ENCODE measurements around the gene MYOM3.

DNA sequence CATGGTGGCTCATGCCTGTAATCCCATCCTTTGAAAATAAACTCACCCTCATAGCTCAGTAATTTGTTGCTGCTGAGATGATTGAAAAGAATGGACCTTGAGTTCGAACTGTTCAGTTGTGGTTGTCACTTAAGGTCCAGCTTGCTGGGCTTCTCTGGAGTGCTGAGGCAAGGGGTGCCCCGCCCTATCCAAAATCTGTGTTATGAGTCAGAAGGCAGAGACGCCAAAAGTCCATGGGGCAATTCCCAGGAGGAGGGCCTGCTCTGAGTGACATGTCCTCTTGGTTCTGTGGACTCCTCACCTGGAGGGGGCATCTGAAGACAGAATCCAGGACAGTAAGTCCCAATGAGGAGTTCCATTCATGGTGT is 64.8 kb downstream of the MYOM3 start:
- TF ChIP-seq CTCF (IDR thresholded peaks at IDR 0.05 in 2 of 3, conservative IDR thresholded peaks at IDR 0.05 in 1 of 3; ENCODE audit: borderline replicate concordance in 1 of 3, insufficient read depth in 1 of 3, low read depth in 2 of 3, low read length in 2 of 3) (no peak), YY1 (IDR thresholded peaks at IDR 0.05; ENCODE audit: extremely low read depth, insufficient replicate concordance, low read depth, low read length) (no peak), ZNF274 (IDR thresholded peaks at IDR 0.05; ENCODE audit: low read depth, low read length) (no peak), JUND (IDR thresholded peaks at IDR 0.05) (peak; percentile 64), POLR2A (IDR thresholded peaks at IDR 0.05; ENCODE audit: borderline replicate concordance, extremely low read depth, insufficient read depth, insufficient read length) (no peak), POLR2AphosphoS5 (IDR thresholded peaks at IDR 0.05; ENCODE audit: low read depth, low read length) (no peak), REST (IDR thresholded peaks at IDR 0.05; ENCODE audit: low read depth) (no peak), TCF7L2 (IDR thresholded peaks at IDR 0.05; ENCODE audit: borderline replicate concordance, extremely low read depth, insufficient read depth, insufficient read length) (no peak), CEBPB (IDR thresholded peaks at IDR 0.05; ENCODE audit: low read depth) (peak; percentile 55; the same call in 1 of the 2 replicates), EZH2phosphoT487 (IDR thresholded peaks at IDR 0.05; ENCODE audit: borderline replicate concordance) (no peak), EZH2 (IDR thresholded peaks at IDR 0.05) (no peak)
